GM23338 (cell line): ENCODE results near the gene HMGCL. TPM values are rescaled to one million over a fixed set of nuclear protein-coding genes. Genes with fewer than 3 reads are reported as not detected.

ENCODE experiments used
- EZH2 ChIP-seq: fragments of 200-600 bp; sonication (generic); IDR thresholded peaks from one replicate; pipeline ENCODE4 v1.8.0; 2017; ENCODE audit warnings: antibody characterized with exemption, mild to moderate bottlenecking, low read depth; ENCODE audit not compliant: unreplicated experiment
- JUNB ChIP-seq: IDR thresholded peaks from one replicate; pipeline ENCODE4 v1.6.1; 2016; ENCODE audit warnings: antibody characterized with exemption; ENCODE audit not compliant: unreplicated experiment
- NANOG ChIP-seq: IDR thresholded peaks from 2 replicates; pipeline ENCODE4 v1.6.1; 2016; ENCODE audit warnings: antibody characterized with exemption, borderline replicate concordance
- POLR2AphosphoS5 ChIP-seq: IDR thresholded peaks from 2 replicates; pipeline ENCODE4 v1.6.1; 2016; ENCODE audit warnings: antibody characterized with exemption, low read depth
- STAT1 ChIP-seq: IDR thresholded peaks from one replicate; pipeline ENCODE4 v1.6.1; 2016; ENCODE audit warnings: antibody characterized with exemption; ENCODE audit not compliant: unreplicated experiment
- ZNF331 ChIP-seq: fragments of 250-450 bp; sonication (Bioruptor Pico); IDR thresholded peaks from 2 replicates; pipeline ENCODE4 v1.5.0; 2020; ENCODE audit warnings: low read depth, mild to moderate bottlenecking, moderate library complexity
- polyA plus RNA-seq: library from polyadenylated mRNA; unstranded; fragments of >200 nt; fragmentation: Nextera tagmentation; extraction: Ambion mirVana; gene quantifications from 2 replicates; pipeline ENCODE4 v1.2.1, GENCODE V29; 2016
- total RNA-seq: library from RNA; depleted of rRNA; stranded (reverse); fragments of >200 nt; shearing (Covaris generic); gene quantifications from 2 replicates; pipeline ENCODE4 v1.2.3, GENCODE V29; 2014
- TF ChIP-seq, protein P1 (sequence below): fragments of 250-450 bp; sonication (Bioruptor Pico); IDR thresholded peaks from 2 replicates; pipeline ENCODE4 v1.5.0; 2020; ENCODE audit warnings: mild to moderate bottlenecking, moderate library complexity
- TF ChIP-seq, protein P2 (sequence below): IDR thresholded peaks from 2 replicates; pipeline ENCODE4 v1.6.1; 2016; ENCODE audit warnings: antibody characterized with exemption
- TF ChIP-seq, protein P3 (sequence below), 2 experiments: fragments of 200-600 bp in 1 of 2; sonication (generic) in 1 of 2; conservative IDR thresholded peaks; 2 replicates each; pipeline versions ENCODE4 v1.5.1 to v1.6.1; 2016 to 2017; ENCODE audit warnings: antibody characterized with exemption in 2 of 2, low read depth in 2 of 2, mild to moderate bottlenecking in 2 of 2, moderate library complexity in 1 of 2

Gene HMGCL
- total and polyA plus RNA-seq, 2 experiments from 2014 or later = 11.6 to 13.7 TPM

DNA sequence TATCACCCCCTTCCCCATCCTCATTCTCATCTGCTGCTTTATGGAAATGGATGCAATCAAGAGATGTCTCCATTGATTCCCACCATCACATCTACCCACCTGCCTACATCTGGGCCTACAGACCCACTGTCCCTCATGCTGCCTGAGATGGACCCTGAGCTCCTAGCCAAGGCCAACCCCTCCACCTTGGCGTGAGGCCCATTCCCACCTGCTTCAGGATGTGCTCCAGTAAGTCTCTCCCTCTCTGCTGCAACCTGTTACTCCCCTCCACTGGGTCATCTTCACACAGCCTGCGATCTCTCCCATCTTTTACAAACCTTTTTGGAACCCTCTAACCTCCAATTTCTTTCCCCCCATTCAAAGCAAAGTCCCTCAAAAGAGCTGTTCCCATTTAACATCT is 20.2 kb downstream of the HMGCL start (continued):
- TF ChIP-seq, protein P1, sequence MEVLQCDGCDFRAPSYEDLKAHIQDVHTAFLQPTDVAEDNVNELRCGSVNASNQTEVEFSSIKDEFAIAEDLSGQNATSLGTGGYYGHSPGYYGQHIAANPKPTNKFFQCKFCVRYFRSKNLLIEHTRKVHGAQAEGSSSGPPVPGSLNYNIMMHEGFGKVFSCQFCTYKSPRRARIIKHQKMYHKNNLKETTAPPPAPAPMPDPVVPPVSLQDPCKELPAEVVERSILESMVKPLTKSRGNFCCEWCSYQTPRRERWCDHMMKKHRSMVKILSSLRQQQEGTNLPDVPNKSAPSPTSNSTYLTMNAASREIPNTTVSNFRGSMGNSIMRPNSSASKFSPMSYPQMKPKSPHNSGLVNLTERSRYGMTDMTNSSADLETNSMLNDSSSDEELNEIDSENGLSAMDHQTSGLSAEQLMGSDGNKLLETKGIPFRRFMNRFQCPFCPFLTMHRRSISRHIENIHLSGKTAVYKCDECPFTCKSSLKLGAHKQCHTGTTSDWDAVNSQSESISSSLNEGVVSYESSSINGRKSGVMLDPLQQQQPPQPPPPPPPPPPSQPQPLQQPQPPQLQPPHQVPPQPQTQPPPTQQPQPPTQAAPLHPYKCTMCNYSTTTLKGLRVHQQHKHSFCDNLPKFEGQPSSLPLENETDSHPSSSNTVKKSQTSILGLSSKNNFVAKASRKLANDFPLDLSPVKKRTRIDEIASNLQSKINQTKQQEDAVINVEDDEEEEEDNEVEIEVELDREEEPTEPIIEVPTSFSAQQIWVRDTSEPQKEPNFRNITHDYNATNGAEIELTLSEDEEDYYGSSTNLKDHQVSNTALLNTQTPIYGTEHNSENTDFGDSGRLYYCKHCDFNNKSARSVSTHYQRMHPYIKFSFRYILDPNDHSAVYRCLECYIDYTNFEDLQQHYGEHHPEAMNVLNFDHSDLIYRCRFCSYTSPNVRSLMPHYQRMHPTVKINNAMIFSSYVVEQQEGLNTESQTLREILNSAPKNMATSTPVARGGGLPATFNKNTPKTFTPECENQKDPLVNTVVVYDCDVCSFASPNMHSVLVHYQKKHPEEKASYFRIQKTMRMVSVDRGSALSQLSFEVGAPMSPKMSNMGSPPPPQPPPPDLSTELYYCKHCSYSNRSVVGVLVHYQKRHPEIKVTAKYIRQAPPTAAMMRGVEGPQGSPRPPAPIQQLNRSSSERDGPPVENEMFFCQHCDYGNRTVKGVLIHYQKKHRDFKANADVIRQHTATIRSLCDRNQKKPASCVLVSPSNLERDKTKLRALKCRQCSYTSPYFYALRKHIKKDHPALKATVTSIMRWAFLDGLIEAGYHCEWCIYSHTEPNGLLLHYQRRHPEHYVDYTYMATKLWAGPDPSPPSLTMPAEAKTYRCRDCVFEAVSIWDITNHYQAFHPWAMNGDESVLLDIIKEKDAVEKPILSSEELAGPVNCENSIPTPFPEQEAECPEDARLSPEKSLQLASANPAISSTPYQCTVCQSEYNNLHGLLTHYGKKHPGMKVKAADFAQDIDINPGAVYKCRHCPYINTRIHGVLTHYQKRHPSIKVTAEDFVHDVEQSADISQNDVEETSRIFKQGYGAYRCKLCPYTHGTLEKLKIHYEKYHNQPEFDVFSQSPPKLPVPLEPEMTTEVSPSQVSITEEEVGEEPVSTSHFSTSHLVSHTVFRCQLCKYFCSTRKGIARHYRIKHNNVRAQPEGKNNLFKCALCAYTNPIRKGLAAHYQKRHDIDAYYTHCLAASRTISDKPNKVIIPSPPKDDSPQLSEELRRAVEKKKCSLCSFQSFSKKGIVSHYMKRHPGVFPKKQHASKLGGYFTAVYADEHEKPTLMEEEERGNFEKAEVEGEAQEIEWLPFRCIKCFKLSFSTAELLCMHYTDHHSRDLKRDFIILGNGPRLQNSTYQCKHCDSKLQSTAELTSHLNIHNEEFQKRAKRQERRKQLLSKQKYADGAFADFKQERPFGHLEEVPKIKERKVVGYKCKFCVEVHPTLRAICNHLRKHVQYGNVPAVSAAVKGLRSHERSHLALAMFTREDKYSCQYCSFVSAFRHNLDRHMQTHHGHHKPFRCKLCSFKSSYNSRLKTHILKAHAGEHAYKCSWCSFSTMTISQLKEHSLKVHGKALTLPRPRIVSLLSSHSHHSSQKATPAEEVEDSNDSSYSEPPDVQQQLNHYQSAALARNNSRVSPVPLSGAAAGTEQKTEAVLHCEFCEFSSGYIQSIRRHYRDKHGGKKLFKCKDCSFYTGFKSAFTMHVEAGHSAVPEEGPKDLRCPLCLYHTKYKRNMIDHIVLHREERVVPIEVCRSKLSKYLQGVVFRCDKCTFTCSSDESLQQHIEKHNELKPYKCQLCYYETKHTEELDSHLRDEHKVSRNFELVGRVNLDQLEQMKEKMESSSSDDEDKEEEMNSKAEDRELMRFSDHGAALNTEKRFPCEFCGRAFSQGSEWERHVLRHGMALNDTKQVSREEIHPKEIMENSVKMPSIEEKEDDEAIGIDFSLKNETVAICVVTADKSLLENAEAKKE (CRISPR knock-in tag) = no peak
- no peak for TF ChIP-seq STAT1
- TF ChIP-seq EZH2 = no peak
- TF ChIP-seq NANOG = no peak
- TF ChIP-seq, protein P2, sequence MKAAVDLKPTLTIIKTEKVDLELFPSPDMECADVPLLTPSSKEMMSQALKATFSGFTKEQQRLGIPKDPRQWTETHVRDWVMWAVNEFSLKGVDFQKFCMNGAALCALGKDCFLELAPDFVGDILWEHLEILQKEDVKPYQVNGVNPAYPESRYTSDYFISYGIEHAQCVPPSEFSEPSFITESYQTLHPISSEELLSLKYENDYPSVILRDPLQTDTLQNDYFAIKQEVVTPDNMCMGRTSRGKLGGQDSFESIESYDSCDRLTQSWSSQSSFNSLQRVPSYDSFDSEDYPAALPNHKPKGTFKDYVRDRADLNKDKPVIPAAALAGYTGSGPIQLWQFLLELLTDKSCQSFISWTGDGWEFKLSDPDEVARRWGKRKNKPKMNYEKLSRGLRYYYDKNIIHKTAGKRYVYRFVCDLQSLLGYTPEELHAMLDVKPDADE = no peak
- TF ChIP-seq ZNF331 (CRISPR knock-in tag) = no peak
- TF ChIP-seq, protein P3, sequence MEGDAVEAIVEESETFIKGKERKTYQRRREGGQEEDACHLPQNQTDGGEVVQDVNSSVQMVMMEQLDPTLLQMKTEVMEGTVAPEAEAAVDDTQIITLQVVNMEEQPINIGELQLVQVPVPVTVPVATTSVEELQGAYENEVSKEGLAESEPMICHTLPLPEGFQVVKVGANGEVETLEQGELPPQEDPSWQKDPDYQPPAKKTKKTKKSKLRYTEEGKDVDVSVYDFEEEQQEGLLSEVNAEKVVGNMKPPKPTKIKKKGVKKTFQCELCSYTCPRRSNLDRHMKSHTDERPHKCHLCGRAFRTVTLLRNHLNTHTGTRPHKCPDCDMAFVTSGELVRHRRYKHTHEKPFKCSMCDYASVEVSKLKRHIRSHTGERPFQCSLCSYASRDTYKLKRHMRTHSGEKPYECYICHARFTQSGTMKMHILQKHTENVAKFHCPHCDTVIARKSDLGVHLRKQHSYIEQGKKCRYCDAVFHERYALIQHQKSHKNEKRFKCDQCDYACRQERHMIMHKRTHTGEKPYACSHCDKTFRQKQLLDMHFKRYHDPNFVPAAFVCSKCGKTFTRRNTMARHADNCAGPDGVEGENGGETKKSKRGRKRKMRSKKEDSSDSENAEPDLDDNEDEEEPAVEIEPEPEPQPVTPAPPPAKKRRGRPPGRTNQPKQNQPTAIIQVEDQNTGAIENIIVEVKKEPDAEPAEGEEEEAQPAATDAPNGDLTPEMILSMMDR (conservative IDR thresholded peaks at IDR 0.05; ENCODE audit: low read depth in 2 of 2) = no peak
- TF ChIP-seq POLR2AphosphoS5 = no peak
- no peak for TF ChIP-seq JUNB
